A673 (cell line): ENCODE measurements around the gene UNC45A. TPM values are rescaled to one million over a fixed set of nuclear protein-coding genes. Genes with fewer than 3 reads are reported as not detected.

ENCODE experiments used
- BruUV-seq: library from RNA; stranded (reverse); fragments of 400-500 nt; replicated peaks from 2 replicates; lab custom pipeline; 2021; lab: Mats Ljungman, UMichigan
- CTCF ChIA-PET: fragments of 300-600 bp; sonication (Branson Sonifier 250); formaldehyde crosslinking; loops from one replicate; lab custom pipeline; 2022; ENCODE audit warnings: antibody characterized with exemption; lab: Charles Lee
- POLR2A ChIA-PET: fragments of 300-600 bp; sonication (Branson Sonifier 250); formaldehyde crosslinking; loops from one replicate; lab custom pipeline; 2022; ENCODE audit warnings: antibody characterized with exemption; ENCODE audit not compliant: low non-redundant PET; lab: Charles Lee
- DNase-seq: peaks from one replicate; pipeline ENCODE4 v3.0.0-alpha.2; 2015; ENCODE audit warnings: low spot score
- H3K27ac ChIP-seq: fragments of 200-600 bp; sonication (generic); 2 replicates; pipeline ENCODE4 v1.5.1; 2016; ENCODE audit warnings: mixed run types, low read depth, mild to moderate bottlenecking, mixed read lengths, antibody characterized with exemption, low read length; ENCODE audit not compliant: poor library complexity, severe bottlenecking
- H3K27me3 ChIP-seq: fragments of 200-600 bp; sonication (generic); replicated peaks from 2 replicates; pipeline ENCODE4 v1.6.1; 2017; ENCODE audit warnings: mixed run types, low read depth, mild to moderate bottlenecking, mixed read lengths, antibody characterized with exemption, low read length; ENCODE audit not compliant: insufficient read depth, poor library complexity
- H3K36me3 ChIP-seq: fragments of 200-600 bp; sonication (generic); 2 replicates; pipeline ENCODE4 v1.6.1; 2016; ENCODE audit warnings: mixed run types, mild to moderate bottlenecking, mixed read lengths, antibody characterized with exemption, low read length; ENCODE audit not compliant: insufficient read depth, poor library complexity, severe bottlenecking
- H3K4me1 ChIP-seq: fragments of 200-600 bp; sonication (generic); 2 replicates; pipeline ENCODE4 v1.6.1; 2017; ENCODE audit warnings: mixed run types, mild to moderate bottlenecking, mixed read lengths, antibody characterized with exemption, low read length; ENCODE audit not compliant: insufficient read depth, poor library complexity, severe bottlenecking
- H3K4me3 ChIP-seq: fragments of 200-600 bp; sonication (generic); 2 replicates; pipeline ENCODE4 v1.5.1; 2016; ENCODE audit warnings: low read depth, mixed run types, mild to moderate bottlenecking, mixed read lengths, low read length; ENCODE audit not compliant: poor library complexity, severe bottlenecking
- H3K9me3 ChIP-seq: fragments of 200-600 bp; sonication (generic); 2 replicates; pipeline ENCODE4 v1.6.1; 2016; ENCODE audit warnings: mixed run types, low read depth, mild to moderate bottlenecking, mixed read lengths, antibody characterized with exemption, low read length; ENCODE audit not compliant: poor library complexity, severe bottlenecking
- CTCF ChIP-seq: fragments of 300-800, 200-600 bp; sonication (generic); conservative IDR thresholded peaks from 2 replicates; pipeline ENCODE4 v1.5.1; 2017; ENCODE audit warnings: low read depth, mild to moderate bottlenecking, antibody characterized with exemption, low read length, moderate library complexity, mixed read lengths
- EZH2 ChIP-seq: fragments of 200-600 bp; sonication (generic); IDR thresholded peaks from 2 replicates; pipeline ENCODE4 v1.6.1; 2017; ENCODE audit warnings: borderline replicate concordance, low read depth, mild to moderate bottlenecking, mixed read lengths, antibody characterized with exemption, low read length; ENCODE audit not compliant: poor library complexity, severe bottlenecking
- intact Hi-C: fragments of 100-400 bp; cut with micrococcal nuclease; formaldehyde crosslinking; loops from one replicate; pipeline ENCODE4 v1.10.0; 2022; ENCODE audit not compliant: unreplicated experiment
- total RNA-seq: library from RNA; stranded (reverse); gene quantifications from 2 replicates; pipeline ENCODE4 v1.2.3, GENCODE V29; 2021

Gene UNC45A
- total RNA-seq, 1 experiment from 2014 or later = 74.4 TPM

- no peak for DNase-seq
- Histone ChIP-seq H3K9me3 (no peaks in the 10 kb centered on the region), H3K36me3 (peaks cover 26% of the 10 kb centered on the region), H3K4me3 (no peak overlapping the region), H3K27me3 (no peaks in the 10 kb centered on the region), H3K4me1 (peaks cover 13% of the 10 kb centered on the region), H3K27ac (no peak overlapping the region)
- intact Hi-C loops = no loop called here
- POLR2A ChIA-PET = no interaction called here
- TF ChIP-seq EZH2 = no peak
- no peak for TF ChIP-seq CTCF
- CTCF ChIA-PET = no interaction called here
- BruUV-seq = no TSS peak
Observed at GRCh38 chr15:90987561-90988141, 52.6 kb downstream of the UNC45A start.

- no peak overlapping the region for H3K4me3 ChIP-seq
- H3K4me1 ChIP-seq = peaks cover 15% of the 10 kb centered on the region
- TF ChIP-seq EZH2 (no peak), CTCF (no peak)
- DNase-seq = no peak
- ChIA-PET CTCF (no interaction called here), POLR2A (no interaction called here)
- intact Hi-C loops = no loop called here
- no TSS peak for BruUV-seq
- peaks cover 21% of the 10 kb centered on the region for H3K36me3 ChIP-seq
- no peak overlapping the region for H3K27ac ChIP-seq
- H3K27me3 ChIP-seq = no peaks in the 10 kb centered on the region
- no peaks in the 10 kb centered on the region for H3K9me3 ChIP-seq
Observed at GRCh38 chr15:90988296-90988695, 53.2 kb downstream of the UNC45A start.

- intact Hi-C loops = no loop called here
- H3K4me1 ChIP-seq = peaks cover 15% of the 10 kb centered on the region
Observed at GRCh38 chr15:90989040-90989768, 54.1 kb downstream of the UNC45A start.

More at GRCh38 chr15:90989040-90989768, 54.1 kb downstream of the UNC45A start:
- Histone ChIP-seq H3K27me3 (no peaks in the 10 kb centered on the region), H3K9me3 (no peaks in the 10 kb centered on the region), H3K36me3 (peaks cover 12% of the 10 kb centered on the region), H3K27ac (no peak overlapping the region), H3K4me3 (no peak overlapping the region)
- CTCF ChIA-PET = no interaction called here
- TF ChIP-seq CTCF = no peak
- TF ChIP-seq EZH2 = no peak
- no peak for DNase-seq
- no TSS peak for BruUV-seq
- POLR2A ChIA-PET = interaction anchor here (0.6 kb wide), 1 partner anchor 489 kb away, joined by 3 read pairs; no protein-coding TSS in a partner anchor
